Retinal pigment epithelial cell (primary cell): ENCODE measurements around the gene COG5.

Experiments
- DNase-seq: peaks from one replicate; pipeline ENCODE4 v3.0.0-alpha.2; 2010; ENCODE audit warnings: low read depth
- H3K4me3 ChIP-seq: 2 replicates; pipeline ENCODE4 v1.5.1; 2011; ENCODE audit warnings: mild to moderate bottlenecking, low read length, control low read depth, moderate library complexity
- TF ChIP-seq, protein P1 (sequence below): conservative IDR thresholded peaks from 2 replicates; pipeline ENCODE4 v1.5.1; 2011; ENCODE audit warnings: low read depth, low read length, control low read depth, inconsistent platforms

COG5 gene

GRCh38 chr7:107292591-107292990, 271.1 kb downstream of the COG5 start:
- no peak overlapping the region for H3K4me3 ChIP-seq
- DNase-seq = no peak
- TF ChIP-seq, protein P1, sequence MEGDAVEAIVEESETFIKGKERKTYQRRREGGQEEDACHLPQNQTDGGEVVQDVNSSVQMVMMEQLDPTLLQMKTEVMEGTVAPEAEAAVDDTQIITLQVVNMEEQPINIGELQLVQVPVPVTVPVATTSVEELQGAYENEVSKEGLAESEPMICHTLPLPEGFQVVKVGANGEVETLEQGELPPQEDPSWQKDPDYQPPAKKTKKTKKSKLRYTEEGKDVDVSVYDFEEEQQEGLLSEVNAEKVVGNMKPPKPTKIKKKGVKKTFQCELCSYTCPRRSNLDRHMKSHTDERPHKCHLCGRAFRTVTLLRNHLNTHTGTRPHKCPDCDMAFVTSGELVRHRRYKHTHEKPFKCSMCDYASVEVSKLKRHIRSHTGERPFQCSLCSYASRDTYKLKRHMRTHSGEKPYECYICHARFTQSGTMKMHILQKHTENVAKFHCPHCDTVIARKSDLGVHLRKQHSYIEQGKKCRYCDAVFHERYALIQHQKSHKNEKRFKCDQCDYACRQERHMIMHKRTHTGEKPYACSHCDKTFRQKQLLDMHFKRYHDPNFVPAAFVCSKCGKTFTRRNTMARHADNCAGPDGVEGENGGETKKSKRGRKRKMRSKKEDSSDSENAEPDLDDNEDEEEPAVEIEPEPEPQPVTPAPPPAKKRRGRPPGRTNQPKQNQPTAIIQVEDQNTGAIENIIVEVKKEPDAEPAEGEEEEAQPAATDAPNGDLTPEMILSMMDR = no peak

DNA sequence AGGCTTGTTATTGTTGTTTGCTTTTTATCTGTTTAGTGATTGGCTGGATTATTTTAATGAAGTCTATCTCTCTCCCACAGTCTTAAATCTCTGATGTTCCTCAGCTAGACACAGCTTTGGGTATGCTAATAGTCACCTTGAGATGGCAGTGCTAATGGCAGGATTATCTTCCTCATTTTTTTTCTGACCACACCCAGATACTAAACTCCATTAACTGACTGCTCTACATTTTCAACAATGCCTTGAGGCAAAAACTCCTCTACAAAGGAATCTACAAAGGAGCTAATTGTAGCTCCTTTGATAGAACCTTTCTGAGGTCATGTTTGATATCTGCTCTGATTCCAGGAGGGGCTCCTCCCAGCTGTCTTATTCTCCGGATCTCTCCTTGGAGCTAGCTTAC, 272.3 kb downstream of the COG5 start:
- TF ChIP-seq, protein P1 = no peak
- no peak overlapping the region for H3K4me3 ChIP-seq
- DNase-seq = no peak

DNA sequence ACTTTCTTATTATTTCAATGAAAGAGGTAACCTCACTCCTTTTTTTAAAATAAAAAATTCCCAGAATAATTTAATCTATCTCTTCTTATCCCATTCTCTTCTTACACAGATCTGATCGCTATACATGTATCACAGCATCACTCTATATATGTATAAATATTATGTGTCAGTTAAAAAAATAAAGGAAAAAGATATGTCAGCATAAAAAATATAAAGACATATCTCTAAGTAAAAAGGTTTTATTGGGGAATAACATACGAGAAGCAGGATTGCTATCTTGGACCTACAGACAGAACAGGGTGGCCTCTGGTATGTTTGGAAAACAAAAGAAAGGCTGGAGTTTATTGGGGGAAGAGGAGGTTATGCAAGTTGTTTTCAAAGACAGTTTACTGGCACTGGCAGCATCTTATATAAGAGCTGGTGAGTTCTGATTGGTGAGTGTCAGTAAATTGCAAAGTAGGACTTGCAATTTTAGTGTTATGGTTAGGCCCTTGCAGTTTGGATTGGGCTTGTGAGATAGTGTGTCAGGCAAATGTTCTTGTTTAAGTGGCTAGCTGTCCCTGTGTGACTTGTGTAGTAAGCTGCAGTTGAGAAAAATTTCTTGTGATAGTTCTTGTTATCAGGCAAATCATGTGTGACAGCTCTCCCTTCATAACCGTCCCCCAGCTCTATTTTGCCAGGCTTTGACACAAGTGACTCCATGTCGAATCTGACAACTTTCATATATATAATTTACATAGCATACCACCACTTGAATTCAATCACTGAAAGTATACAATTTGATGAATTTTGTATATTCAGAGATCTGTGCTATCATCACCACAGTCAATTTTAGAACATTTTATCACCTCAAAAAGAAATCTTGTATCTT, 276.7 kb downstream of the COG5 start:
- no peak overlapping the region for H3K4me3 ChIP-seq
- no peak for DNase-seq
- TF ChIP-seq, protein P1 = no peak

DNA sequence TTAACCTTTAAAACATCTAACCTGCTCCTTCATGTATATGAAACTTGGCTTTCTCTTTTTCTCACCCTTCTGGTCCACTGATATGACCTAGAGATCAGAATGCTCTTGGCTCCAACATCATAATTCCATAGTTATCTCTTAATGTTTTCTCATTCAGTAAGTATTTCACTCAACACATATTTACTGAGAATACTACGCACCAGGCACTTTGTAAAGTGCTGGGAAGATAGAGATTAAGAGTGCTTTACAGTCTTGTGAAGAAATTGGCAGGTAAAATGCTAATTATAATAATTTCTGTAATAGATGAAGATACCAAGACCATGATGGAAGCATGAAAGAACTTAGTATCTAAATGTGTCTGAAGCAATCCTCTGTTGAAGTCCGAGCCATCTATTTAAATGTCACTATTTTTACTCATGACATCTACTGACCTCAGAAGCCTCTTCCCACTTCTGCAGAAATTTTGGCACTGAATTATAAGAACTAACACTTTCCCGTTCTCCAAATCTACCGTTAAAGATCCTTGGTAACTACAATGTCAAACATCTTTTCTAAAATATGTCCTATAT, 278.7 kb downstream of the COG5 start:
- DNase-seq = no peak
- TF ChIP-seq, protein P1 = no peak

GRCh38 chr7:107277331-107277730, 286.4 kb downstream of the COG5 start:
- TF ChIP-seq, protein P1 = no peak
- H3K4me3 ChIP-seq = no peak overlapping the region
- DNase-seq = peak; percentile 11

More for the DNA sequence above, 278.7 kb downstream of the COG5 start:
- H3K4me3 ChIP-seq = no peak overlapping the region

DNA sequence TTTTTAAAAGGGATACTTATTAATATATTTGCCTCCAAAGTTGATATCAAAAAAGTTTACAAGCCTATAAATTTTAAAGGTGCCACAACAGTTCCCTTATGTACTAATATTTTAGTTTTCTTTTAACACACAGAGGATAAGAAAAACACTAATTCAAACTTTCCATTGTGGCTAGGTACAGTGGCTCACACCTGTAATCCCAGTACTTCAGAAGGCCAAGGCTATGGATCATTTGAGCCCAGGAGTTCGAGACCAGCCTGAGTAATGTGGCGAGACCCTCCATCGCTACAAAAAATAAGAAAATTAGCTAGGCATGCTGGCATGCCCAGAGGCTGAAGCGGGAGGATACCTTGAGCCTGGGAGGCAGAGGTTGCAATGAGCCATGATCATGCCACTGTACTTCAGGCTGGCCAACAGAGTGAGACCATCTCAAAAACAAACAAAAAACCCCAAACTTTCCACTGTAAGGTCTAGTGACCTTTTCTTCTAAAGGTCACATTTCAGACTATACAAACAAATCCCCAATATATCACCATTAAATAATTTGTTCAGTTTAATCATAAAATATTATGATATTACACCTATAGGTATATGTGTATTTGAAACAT, 287.4 kb downstream of the COG5 start:
- no peak overlapping the region for H3K4me3 ChIP-seq
- TF ChIP-seq, protein P1 = no peak
- DNase-seq = no peak

DNA sequence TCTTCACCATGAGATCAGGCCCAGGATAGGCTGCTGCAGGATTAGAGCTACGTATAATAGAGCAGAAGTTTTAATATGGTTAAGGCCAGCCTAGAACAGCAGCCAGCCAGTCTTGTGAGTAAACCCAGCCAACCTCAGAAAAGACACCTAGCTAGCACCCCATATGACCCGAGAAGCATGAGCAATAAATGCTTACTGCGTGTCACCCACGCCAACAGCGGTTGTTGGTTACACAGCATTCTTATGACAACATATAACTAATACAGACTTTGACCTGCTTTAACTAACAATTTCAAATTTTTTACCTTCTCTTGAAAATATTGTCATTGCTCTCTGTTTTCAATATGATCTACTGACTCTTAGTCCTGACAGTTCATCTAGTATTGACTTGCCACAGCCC, 289.2 kb downstream of the COG5 start:
- no peak overlapping the region for H3K4me3 ChIP-seq
- no peak for DNase-seq
- TF ChIP-seq, protein P1 = no peak
